ENCODE measurements around the gene DIPK2B. TPM values are rescaled to one million over a fixed set of nuclear protein-coding genes. Genes with fewer than 3 reads are reported as not detected.
A peak's percentile ranks its signal among the peaks of the same experiment; 100 is the strongest.

DIPK2B gene
- total RNA-seq, 2 donors from 2014 or later: not detected

- no peak overlapping the region for H3K27ac Mint-ChIP-seq
Measured at GRCh38 chrX:45191820-45192409, 8.8 kb downstream of the DIPK2B start.

DNA sequence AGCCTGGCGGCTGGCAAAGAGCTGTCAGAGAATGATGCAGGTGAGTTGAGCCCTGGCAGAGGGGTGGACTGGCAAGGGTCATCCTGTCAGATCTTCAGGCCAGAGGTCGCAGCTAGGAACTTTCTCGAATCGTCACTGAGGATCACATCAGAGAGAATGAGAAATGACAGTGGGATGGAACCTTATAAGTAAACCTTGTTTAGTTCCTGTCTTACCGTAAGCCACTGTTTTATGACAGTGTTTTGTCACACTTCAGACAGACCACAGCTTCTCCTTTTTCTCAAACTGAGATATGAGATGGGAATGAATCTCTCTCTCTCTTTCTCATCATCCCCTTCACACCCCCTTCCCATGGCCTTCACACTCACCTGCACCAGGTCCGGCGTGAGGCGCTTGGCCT, 9.3 kb downstream of the DIPK2B start:
- ATAC-seq: no peak
- no peak overlapping the region for H3K4me3 Mint-ChIP-seq

More at GRCh38 chrX:45191820-45192409, 8.8 kb downstream of the DIPK2B start:
- ATAC-seq (no peak), DNase-seq (no peak)
- Mint-ChIP-seq H3K4me1 (peaks cover 5% of the 10 kb centered on the region), H3K27me3 (peaks cover 5% of the 10 kb centered on the region), H3K36me3 (ENCODE audit: low read depth) (no peaks in the 10 kb centered on the region), H3K4me3 (no peak overlapping the region)
- H3K9me3 ChIP-seq (ENCODE audit: control insufficient read depth, low read length, poor library complexity, severe bottlenecking): no peaks in the 10 kb centered on the region

GRCh38 chrX:45187731-45188130, 12.9 kb downstream of the DIPK2B start:
- no peaks in the 10 kb centered on the region for H3K9me3 ChIP-seq (ENCODE audit: control insufficient read depth, low read length, poor library complexity, severe bottlenecking)
- peaks cover 5% of the 10 kb centered on the region for H3K4me1 Mint-ChIP-seq
- peak overlapping the region; percentile 75 for H3K27ac Mint-ChIP-seq
- ATAC-seq: no peak
- no peaks in the 10 kb centered on the region for H3K36me3 Mint-ChIP-seq (ENCODE audit: low read depth)
- DNase-seq: no peak
- peak overlapping the region; percentile 90 for H3K4me3 Mint-ChIP-seq
- no peaks in the 10 kb centered on the region for H3K27me3 Mint-ChIP-seq

More for the DNA sequence above, 9.3 kb downstream of the DIPK2B start:
- Mint-ChIP-seq H3K27me3 (peaks cover 5% of the 10 kb centered on the region), H3K4me1 (peaks cover 5% of the 10 kb centered on the region), H3K36me3 (ENCODE audit: low read depth) (no peaks in the 10 kb centered on the region), H3K27ac (no peak overlapping the region)
- DNase-seq: no peak
- H3K9me3 ChIP-seq (ENCODE audit: control insufficient read depth, low read length, poor library complexity, severe bottlenecking): no peaks in the 10 kb centered on the region

DNA sequence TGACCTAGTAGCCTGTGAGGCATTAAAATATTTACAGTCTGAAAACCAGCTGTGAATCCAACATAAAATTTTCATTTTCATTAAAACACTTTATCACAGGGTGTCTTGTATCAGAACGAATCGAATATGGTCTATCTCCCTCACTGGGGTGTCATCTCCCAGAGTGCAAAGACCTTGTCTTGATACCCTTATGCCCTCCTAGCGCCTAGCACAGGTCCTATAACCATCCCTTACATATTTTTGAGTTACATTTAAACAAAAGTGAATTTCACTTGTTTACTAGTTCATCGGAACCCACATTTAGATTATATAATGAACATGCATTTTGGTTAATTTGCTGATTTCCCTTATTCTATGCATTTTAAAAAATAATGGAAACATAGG, 14.0 kb downstream of the DIPK2B start:
- H3K27me3 Mint-ChIP-seq: no peaks in the 10 kb centered on the region
- no peaks in the 10 kb centered on the region for H3K9me3 ChIP-seq (ENCODE audit: control insufficient read depth, low read length, poor library complexity, severe bottlenecking)
- no peak overlapping the region for H3K27ac Mint-ChIP-seq
- H3K4me3 Mint-ChIP-seq: peak overlapping the region; percentile 90
- DNase-seq (no peak), ATAC-seq (peak; percentile 10)
- H3K4me1 Mint-ChIP-seq: peaks cover 5% of the 10 kb centered on the region
- H3K36me3 Mint-ChIP-seq (ENCODE audit: low read depth): no peaks in the 10 kb centered on the region

- no peaks in the 10 kb centered on the region for H3K9me3 ChIP-seq (ENCODE audit: control insufficient read depth, low read length, poor library complexity, severe bottlenecking)
- Mint-ChIP-seq H3K4me3 (no peak overlapping the region), H3K27ac (no peak overlapping the region), H3K27me3 (no peaks in the 10 kb centered on the region), H3K36me3 (ENCODE audit: low read depth) (no peaks in the 10 kb centered on the region), H3K4me1 (peaks cover 5% of the 10 kb centered on the region)
- no peak for ATAC-seq
- no peak for DNase-seq
Measured at GRCh38 chrX:45184211-45184610, 16.5 kb downstream of the DIPK2B start.

DNA sequence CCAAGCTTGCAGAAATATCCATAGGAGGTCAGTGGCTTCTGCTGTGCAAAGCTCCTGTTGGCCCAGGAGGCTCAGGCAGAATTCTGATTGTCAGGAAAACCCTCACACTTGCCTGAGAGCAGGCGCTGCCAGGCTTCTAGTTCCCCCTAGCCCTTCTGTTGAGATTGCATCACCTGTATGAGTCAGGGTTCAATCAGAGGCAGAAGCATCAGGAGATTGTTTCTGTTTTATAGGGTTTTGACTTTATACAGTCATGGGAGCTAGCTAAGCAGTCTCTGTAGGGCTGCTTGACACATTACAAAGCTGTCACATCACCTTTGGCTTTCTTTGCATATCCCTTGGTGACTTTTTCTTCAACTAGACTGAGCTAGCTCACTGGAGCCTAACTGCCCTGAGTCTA, 27.8 kb downstream of the DIPK2B start:
- DNase-seq (no peak), ATAC-seq (no peak)

GRCh38 chrX:45166781-45167180, 33.9 kb downstream of the DIPK2B start:
- Mint-ChIP-seq H3K4me1 (no peaks in the 10 kb centered on the region), H3K27me3 (no peaks in the 10 kb centered on the region), H3K36me3 (ENCODE audit: low read depth) (no peaks in the 10 kb centered on the region), H3K4me3 (no peak overlapping the region), H3K27ac (no peak overlapping the region)
- ATAC-seq: no peak
- DNase-seq: no peak
- no peaks in the 10 kb centered on the region for H3K9me3 ChIP-seq (ENCODE audit: control insufficient read depth, low read length, poor library complexity, severe bottlenecking)

More for the DNA sequence above, 27.8 kb downstream of the DIPK2B start:
- H3K4me3 Mint-ChIP-seq: no peak overlapping the region
- no peak overlapping the region for H3K27ac Mint-ChIP-seq
- H3K4me1 Mint-ChIP-seq: no peaks in the 10 kb centered on the region
- no peaks in the 10 kb centered on the region for H3K27me3 Mint-ChIP-seq
- H3K9me3 ChIP-seq (ENCODE audit: control insufficient read depth, low read length, poor library complexity, severe bottlenecking): no peaks in the 10 kb centered on the region
- H3K36me3 Mint-ChIP-seq (ENCODE audit: low read depth): no peaks in the 10 kb centered on the region

DNA sequence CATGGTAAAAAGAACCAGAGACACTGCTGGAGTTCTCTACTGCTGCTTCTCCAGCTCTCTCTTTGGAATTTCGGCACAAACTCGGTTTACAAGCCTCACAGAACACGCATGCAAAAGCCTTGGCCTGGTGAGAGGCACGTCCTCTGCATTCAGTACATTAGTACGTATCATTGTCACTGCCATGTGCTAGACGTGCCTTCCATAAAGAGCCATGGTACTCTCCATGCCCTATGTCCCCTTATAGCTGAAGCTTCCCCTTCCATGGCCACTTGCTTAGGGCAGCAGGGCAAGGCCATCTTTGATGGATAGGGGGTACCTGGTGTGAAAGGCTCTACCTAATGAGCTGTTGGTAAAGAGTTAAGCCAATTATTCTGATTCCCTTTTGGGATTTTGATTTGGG, 35.0 kb downstream of the DIPK2B start:
- H3K4me1 Mint-ChIP-seq: no peaks in the 10 kb centered on the region
- H3K4me3 Mint-ChIP-seq: no peak overlapping the region
- DNase-seq: no peak

GRCh38 chrX:45164995-45165394, 35.7 kb downstream of the DIPK2B start:
- ATAC-seq: no peak
- no peaks in the 10 kb centered on the region for H3K4me1 Mint-ChIP-seq

More for the DNA sequence above, 35.0 kb downstream of the DIPK2B start:
- no peaks in the 10 kb centered on the region for H3K36me3 Mint-ChIP-seq (ENCODE audit: low read depth)
- no peak overlapping the region for H3K27ac Mint-ChIP-seq
- no peak for ATAC-seq
- no peaks in the 10 kb centered on the region for H3K27me3 Mint-ChIP-seq
- H3K9me3 ChIP-seq (ENCODE audit: control insufficient read depth, low read length, poor library complexity, severe bottlenecking): no peaks in the 10 kb centered on the region

GRCh38 chrX:45164021-45164621, 36.6 kb downstream of the DIPK2B start:
- ATAC-seq: no peak
- H3K9me3 ChIP-seq (ENCODE audit: control insufficient read depth, low read length, poor library complexity, severe bottlenecking): no peaks in the 10 kb centered on the region
- Mint-ChIP-seq H3K4me1 (no peaks in the 10 kb centered on the region), H3K36me3 (ENCODE audit: low read depth) (no peaks in the 10 kb centered on the region), H3K4me3 (no peak overlapping the region), H3K27me3 (no peaks in the 10 kb centered on the region), H3K27ac (no peak overlapping the region)
- DNase-seq: no peak

More at GRCh38 chrX:45164995-45165394, 35.7 kb downstream of the DIPK2B start:
- H3K9me3 ChIP-seq (ENCODE audit: control insufficient read depth, low read length, poor library complexity, severe bottlenecking): no peaks in the 10 kb centered on the region
- no peak for DNase-seq
- H3K4me3 Mint-ChIP-seq: no peak overlapping the region
- H3K36me3 Mint-ChIP-seq (ENCODE audit: low read depth): no peaks in the 10 kb centered on the region
- H3K27me3 Mint-ChIP-seq: no peaks in the 10 kb centered on the region
- H3K27ac Mint-ChIP-seq: no peak overlapping the region

- no peaks in the 10 kb centered on the region for H3K27me3 Mint-ChIP-seq
Measured at GRCh38 chrX:45157647-45158046, 43.0 kb downstream of the DIPK2B start.

DNA sequence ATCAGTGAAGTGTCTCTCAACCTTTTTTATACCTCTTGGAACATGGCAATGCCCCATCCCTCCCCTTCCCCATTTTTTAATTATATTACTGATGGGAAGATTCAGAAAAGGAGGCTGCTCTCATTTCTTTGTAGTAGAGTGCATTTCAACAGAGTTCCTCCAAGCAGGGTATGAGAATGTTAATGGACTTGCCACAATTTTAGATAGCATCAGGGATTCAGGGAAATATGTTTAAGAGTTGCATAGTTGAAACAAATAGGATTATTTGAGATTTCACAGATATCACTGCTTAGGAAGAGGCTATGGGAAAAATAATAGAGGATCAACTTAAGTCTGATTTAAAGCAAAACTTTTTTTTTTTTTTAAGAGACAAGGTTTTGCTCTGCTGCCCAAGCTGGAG, 46.2 kb downstream of the DIPK2B start:
- no peak for ATAC-seq
- peaks cover 2% of the 10 kb centered on the region for H3K4me1 Mint-ChIP-seq
- no peaks in the 10 kb centered on the region for H3K36me3 Mint-ChIP-seq (ENCODE audit: low read depth)
- no peak overlapping the region for H3K4me3 Mint-ChIP-seq
- H3K9me3 ChIP-seq (ENCODE audit: control insufficient read depth, low read length, poor library complexity, severe bottlenecking): no peaks in the 10 kb centered on the region
- DNase-seq: no peak
- H3K27ac Mint-ChIP-seq: no peak overlapping the region
- H3K27me3 Mint-ChIP-seq: no peaks in the 10 kb centered on the region

More at GRCh38 chrX:45157647-45158046, 43.0 kb downstream of the DIPK2B start:
- no peak overlapping the region for H3K27ac Mint-ChIP-seq
- H3K4me1 Mint-ChIP-seq: peaks cover 2% of the 10 kb centered on the region
- DNase-seq (no peak), ATAC-seq (no peak)
- no peak overlapping the region for H3K4me3 Mint-ChIP-seq
- no peaks in the 10 kb centered on the region for H3K36me3 Mint-ChIP-seq (ENCODE audit: low read depth)
- H3K9me3 ChIP-seq (ENCODE audit: control insufficient read depth, low read length, poor library complexity, severe bottlenecking): no peaks in the 10 kb centered on the region

- Mint-ChIP-seq H3K27me3 (no peaks in the 10 kb centered on the region), H3K4me1 (peaks cover 2% of the 10 kb centered on the region), H3K36me3 (ENCODE audit: low read depth) (no peaks in the 10 kb centered on the region), H3K27ac (no peak overlapping the region), H3K4me3 (no peak overlapping the region)
- no peaks in the 10 kb centered on the region for H3K9me3 ChIP-seq (ENCODE audit: control insufficient read depth, low read length, poor library complexity, severe bottlenecking)
- no peak for DNase-seq
- ATAC-seq: no peak
Measured at GRCh38 chrX:45154033-45154360, 46.7 kb downstream of the DIPK2B start.

Measured in T-helper 17 cell (primary cell).